Right lobe of liver (tissue), 4 donors: ENCODE measurements around the gene PODXL.

Experiments used
- CTCF ChIP-seq, 4 donors: fragments of 200-600 bp in 3 of 4; fragments of 450-650 bp in 1 of 4; IDR thresholded peaks; one replicate each; pipeline versions ENCODE4 v1.5.1 to v1.8.0; 2016 to 2022; ENCODE audit warnings: antibody characterized with exemption in 4 of 4, mild to moderate bottlenecking in 2 of 4
- POLR2A ChIP-seq: fragments of 450-650 bp; IDR thresholded peaks from one replicate; pipeline ENCODE4 v1.6.1; 2017; ENCODE audit warnings: antibody characterized with exemption, mild to moderate bottlenecking
- donor health status: DM: no; HTN: no; CAD: no.
- donor health status: DM: no; HTN: no; CAD: no.
- donor health status: DM: no; HTN: yes; CAD: no.

GRCh38 chr7:131560061-131560460 is 3.6 kb upstream of the PODXL start:
- TF ChIP-seq CTCF (IDR thresholded peaks at IDR 0.05): no peak
- no peak for TF ChIP-seq POLR2A
